GM19099 (cell line): ENCODE results near the gene TAF1B.

ENCODE experiments used
- POLR2A ChIP-seq: IDR thresholded peaks from 3 replicates; pipeline ENCODE4 v1.6.1; 2011; ENCODE audit warnings: low read depth; ENCODE audit not compliant: insufficient read length; ENCODE audit errors: extremely low read depth

TAF1B gene

DNA sequence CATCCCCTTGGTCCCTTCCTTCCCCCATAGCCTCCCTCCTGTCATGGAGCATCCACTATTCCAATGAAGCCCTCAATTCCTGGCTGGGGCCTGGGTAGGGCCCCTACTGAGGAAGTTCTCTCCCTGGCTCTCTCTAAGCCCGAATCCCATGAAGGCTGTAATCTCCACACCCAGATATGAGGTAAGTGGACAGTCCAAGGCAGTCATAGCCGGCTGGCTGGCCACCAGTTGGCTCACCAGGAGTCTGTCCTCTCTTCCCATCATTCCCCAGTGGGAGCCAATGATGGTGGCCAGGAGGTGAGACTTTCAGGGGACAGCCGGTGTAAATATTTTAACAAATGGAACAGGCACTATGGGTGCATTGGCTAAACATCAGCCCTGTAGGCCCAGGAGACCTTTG lies 6.8 kb upstream of the TAF1B start:
- no peak for TF ChIP-seq POLR2A

DNA sequence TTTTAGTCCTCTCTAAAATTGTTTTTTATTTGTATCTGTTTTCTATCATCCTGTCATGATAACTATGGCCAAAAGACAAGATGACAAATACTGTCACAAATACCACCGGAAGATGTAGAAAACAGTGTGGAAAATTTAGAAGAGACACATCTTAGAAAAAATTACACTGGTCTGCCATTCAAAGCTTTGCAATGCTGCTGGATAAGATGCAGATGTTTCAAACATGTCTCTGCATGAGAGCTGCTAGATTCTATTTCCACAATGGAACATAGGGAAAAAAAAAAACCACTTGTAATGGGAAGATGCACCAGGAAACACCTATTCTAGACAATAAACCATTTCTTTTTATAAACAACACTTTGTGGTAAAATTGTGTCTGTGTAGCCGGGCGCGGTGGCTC lies 5.8 kb upstream of the TAF1B start:
- no peak for TF ChIP-seq POLR2A

DNA sequence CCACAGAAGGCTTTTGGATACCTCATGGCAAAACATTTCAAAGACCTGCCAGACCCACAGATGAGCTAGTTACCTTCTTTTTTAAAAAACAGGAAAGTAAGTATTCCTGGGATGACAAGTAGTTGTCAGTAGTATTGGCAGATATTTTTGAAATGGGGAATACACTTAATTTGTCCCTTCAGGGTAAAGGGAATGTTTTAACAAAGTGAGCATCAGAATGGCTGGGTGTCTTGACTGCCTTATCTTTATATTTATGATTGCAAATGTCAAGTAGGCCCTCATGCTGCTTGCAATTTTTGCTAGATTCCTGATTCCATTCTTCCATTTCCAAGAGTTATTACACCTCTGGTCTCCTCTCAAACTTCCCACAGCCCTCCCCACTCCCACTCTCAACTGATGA lies 4.9 kb upstream of the TAF1B start:
- TF ChIP-seq POLR2A = no peak

DNA sequence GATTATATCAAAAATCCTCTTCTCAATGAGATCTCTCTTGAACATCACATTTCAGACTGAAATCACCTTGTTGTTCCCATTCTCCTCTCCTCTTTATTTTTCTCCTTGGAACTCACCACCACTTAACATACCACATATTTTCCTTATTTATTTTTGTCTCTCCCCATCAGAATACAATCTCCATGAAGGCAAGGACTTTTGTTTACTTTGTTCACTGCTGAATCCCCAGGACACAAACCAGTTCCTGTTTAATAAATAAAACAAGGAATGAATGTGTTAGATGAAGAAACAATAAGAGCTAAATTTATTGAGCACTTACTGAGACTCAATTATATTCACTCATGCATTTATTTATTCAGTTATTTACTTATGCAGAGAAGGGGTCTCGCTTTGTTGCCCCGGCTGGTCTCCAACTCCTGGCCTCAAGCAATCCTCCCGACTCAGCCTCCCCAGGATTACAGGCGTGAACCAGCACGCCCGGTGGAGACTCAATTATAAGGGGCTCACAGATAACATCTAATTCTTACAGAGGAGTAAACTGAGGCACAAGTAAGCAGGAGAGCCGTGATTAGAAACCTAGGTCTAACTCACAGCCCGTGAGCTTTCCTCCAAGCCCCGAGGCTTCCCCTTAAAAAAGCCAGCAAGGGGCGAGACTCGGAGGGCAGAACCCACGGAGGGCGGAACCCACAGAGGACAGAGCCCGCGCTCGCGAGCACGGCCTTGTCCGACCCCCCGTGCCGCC lies 616 bp upstream of the TAF1B start:
- no peak for TF ChIP-seq POLR2A

DNA sequence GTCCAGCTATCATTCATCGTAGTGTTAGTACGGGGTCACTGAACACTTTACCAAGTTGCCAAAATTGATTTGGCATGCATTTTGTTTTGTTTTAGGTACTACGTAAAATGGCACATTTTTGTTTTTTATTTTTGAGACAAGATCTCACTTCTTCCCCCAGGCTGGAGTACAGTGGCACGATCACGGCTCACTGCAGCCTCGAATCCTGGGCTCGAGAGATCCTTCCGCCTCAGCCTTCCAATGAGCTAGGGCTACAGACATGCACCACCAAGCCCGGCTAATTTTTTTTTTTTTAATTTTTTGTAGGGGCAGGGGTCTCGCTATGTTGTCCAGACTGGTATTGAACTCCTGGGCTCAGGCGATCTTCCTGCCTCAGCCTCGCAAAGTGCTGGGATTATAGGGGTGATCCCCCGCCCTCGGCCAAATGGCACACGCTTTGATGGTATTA lies 786 bp downstream of the TAF1B start:
- TF ChIP-seq POLR2A = no peak

DNA sequence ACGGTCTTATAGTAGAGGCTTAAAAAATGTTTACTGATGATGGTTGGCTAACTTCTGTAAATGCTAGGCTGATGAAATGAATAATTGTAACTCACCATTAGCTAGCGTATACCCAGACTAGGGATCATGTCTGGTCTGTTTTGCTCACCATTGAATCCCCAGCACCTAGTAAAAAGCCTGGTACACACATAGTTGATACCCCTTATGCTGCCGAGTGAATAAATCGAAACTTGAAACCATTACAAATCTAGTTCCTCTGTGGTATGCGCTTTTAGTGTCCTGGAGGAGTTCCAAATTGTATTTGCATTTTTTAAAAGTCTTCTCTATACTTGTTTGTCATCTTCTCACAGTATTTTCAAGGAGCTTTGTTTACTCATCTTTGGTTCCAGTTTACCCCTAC lies 1.3 kb downstream of the TAF1B start:
- TF ChIP-seq POLR2A = no peak

DNA sequence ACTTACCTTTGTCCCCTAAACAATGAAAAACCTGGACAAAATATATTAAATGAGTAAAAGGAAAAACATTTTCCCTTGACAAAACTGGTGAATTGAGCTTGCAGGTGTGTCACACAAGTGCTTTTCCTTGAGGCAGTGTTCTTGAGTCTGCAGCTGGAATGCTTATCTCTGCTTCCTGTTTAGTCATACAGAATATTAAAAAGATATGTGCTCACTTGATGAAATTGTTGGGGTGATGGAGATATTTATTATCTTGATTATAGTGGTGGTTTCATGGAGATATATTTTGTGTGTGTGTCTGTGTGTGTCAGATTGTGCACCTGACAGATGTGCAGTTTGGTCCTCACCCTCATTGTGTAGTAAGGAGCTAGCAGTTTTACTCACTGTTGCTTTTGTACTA lies 3.3 kb downstream of the TAF1B start:
- TF ChIP-seq POLR2A = no peak

DNA sequence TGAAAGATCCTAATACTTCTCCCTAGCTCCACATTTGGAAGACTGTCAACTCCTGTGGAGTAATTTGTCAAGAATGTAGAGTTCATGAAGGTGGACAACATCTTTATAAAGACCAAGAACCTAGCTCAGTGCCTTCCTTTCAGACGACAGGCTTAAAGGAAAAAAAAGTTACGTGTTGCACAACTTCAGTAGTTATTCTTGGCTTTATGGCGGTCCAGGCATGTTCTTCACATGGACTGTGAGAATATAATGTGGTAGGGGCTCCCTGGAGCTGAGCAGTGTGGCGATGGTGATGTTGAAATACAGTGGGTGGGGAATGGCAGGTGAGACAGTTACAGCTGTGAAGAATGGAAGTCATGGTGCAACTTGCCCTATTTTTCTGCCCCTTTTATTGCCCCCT lies 3.9 kb downstream of the TAF1B start:
- no peak for TF ChIP-seq POLR2A

DNA sequence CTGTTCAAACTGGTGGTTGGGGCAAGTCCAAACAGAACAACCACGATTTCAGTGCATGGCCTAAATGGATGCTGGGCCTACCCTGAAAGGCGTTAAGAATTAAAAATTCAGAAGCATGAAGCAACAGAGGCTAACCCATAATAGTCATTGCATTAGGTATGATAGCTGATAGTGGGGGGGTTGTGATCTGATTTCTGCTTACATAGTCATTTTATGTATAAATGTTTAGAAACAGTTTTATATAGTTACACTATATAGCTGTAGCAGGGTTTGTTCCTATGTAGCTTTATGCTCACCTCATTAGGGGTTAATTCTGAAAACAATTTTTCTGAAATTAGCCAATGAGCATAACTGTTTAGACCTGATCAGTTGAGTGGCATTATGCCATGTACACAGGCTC lies 9.6 kb downstream of the TAF1B start:
- TF ChIP-seq POLR2A = no peak

DNA sequence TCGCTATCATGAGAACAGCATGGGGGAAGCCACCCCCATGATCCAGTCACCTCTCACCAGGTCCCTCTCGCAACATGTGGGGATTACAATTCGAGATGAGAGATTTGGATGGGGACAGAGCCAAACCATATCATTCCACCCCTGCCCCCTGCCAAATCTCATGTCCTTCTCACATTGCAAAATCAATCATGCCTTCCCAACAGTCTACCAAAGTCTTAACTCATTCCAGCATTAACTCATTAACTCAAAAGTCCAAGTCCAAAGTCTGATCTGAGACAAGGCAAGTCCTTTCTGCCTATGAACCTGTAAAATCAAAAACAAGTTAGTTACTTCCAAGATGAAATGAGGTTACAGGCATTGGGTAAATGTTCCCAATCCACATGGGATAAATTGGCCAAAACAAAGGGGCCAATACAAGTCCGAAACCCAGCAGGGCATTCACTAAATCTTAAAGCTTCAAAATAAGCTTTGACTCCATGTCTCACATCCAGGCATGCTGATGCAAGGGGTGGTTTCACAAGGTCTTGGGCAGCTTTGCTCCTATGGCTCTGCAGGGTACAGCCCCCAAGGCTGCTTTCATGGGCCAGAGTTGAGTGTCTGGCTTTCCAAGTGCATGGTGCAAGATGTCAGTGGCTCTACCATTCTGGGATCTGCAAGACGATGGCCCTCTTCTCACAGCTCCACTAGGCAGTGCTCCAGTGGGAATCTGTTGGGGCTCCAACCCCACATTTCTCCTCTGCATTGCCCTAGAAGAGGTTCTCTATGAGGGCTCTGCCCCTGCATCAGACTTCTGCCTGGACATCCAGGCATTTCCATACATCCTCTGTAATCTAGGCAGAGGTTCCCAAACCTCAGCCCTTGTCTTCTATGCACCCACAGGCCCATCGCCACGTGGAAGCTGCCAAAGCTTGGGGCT lies 14.8 kb downstream of the TAF1B start:
- no peak for TF ChIP-seq POLR2A

DNA sequence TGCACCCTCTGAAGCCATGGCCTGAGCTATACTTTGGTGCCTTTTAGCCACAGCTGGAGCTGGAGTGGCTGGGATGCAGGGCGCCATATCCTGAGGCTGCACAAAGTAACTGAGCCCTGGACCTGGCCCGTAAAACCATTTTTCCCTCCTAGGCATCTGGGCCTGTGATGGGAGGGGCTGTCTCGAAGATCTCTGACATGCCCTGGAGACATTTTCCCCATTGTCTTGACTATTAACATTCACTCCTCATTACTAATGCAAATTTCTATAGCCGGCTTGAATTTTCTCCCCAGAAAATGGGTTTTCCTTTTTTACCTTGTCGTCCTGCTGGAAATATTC lies 15.4 kb downstream of the TAF1B start:
- no peak for TF ChIP-seq POLR2A

DNA sequence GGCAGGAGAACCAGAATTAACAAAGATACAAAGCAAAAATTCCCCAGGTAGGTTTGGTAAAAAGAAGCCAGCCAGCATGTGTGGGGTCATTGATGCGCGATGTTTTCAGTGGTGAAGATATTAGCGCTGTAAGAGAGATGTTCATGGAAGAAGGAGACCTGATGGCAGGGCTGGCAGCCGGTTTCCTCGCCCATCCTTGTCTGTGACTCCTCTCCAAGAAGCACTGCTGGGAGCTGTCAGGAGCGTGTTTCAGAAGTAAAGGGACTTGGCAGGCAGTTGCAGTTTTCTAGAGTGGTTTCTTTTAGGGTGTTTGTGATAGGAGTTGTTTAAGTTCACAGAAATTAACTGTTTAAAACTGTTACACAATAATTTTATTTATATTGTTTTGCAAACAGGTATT lies 24.6 kb downstream of the TAF1B start:
- no peak for TF ChIP-seq POLR2A

DNA sequence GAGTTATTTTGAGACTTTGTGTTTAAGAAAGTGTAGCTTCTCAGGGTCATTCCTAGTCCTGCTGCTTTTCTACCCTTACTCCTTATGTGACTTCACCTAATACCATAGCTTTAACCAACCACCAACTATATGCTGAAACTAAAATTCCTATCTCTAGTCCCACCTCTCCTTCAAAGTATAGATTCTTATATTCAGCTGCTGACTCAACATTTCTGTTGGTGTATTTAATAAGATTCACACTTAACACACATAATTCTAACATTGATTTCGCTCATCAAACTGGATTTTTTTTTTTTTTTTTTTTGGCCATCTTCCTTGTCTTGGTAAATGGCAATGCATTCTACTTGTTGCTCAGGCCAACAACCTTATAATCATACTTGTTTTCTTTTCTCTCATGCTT lies 30.1 kb downstream of the TAF1B start:
- no peak for TF ChIP-seq POLR2A

DNA sequence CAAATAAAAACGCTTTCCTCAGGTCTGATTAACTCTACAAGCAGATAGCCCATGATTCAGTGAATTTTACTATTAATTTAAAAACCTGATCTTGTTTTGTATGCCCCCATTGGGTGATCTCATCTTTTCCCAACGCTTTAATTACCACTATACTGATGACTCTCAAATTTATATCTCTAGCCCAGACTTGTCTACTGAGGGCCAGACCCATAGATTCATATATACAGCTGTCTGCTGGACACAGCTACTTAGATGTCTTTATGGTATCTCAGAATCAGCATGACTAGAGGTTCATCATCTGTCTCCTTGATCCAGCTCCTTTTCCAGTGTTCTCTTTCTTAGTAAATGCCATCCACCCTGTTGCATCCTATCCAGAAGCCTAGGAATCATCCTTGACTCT lies 33.8 kb downstream of the TAF1B start:
- no peak for TF ChIP-seq POLR2A

DNA sequence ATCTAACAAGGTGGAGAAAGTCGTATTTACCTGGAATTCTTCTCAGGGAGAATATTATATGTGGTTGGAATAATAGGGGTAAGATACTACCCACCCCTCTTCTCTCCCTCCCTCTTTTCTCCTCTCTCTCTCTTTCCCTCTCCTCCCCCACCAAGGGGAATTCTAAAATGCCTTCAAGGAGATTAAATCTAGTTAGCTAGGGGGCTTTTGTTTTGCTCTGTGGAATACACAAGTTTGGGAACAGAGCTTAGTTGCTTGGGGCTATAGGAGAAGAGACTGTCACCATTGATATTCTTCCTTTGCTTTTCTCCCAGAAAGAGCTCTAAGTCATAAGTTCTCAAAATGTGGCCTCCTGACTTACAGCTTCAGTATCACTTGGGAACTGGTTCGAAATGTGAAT lies 34.5 kb downstream of the TAF1B start:
- no peak for TF ChIP-seq POLR2A
